ENCODE data around the gene SYT10. TPM values are rescaled to one million over a fixed set of nuclear protein-coding genes. Genes with fewer than 3 reads are reported as not detected.
"Not testable (repeated sequence)": the region's sequence is repeated elsewhere in the genome, so short reads cannot be mapped to it uniquely, and the experiment has no call there.

SYT10 gene
- total RNA-seq, 2 donors from 2014 or later, result not detected

DNA sequence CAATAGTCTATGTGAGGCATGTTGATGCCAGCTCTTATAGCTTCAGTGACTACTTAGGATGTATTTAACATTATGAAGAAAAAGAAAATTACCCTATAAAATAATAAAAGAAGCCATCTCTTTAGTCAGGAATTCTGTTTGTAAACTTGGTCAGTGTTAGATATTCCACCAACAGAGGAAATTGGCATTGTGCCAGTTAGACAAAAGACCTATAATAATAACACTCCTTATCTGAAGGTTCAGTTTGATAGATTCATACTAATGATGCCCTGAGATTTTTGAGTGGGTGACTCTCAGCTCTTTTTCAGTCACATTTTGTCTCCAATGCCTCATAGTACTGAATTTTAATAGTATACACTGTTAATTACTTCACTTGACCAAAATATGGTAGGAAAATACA, 6.6 kb downstream of the SYT10 start:
- peaks cover 7% of the 10 kb centered on the region for H3K27me3 Mint-ChIP-seq
- H3K4me3 Mint-ChIP-seq, result no peak overlapping the region
- no peaks in the 10 kb centered on the region for H3K4me1 Mint-ChIP-seq
- no peak overlapping the region for H3K27ac Mint-ChIP-seq
- no peaks in the 10 kb centered on the region for H3K36me3 Mint-ChIP-seq (ENCODE audit: low read depth)
- DNase-seq (no peak), ATAC-seq (no peak)
- H3K9me3 ChIP-seq (ENCODE audit: control insufficient read depth, low read length, poor library complexity, severe bottlenecking), result no peaks in the 10 kb centered on the region

DNA sequence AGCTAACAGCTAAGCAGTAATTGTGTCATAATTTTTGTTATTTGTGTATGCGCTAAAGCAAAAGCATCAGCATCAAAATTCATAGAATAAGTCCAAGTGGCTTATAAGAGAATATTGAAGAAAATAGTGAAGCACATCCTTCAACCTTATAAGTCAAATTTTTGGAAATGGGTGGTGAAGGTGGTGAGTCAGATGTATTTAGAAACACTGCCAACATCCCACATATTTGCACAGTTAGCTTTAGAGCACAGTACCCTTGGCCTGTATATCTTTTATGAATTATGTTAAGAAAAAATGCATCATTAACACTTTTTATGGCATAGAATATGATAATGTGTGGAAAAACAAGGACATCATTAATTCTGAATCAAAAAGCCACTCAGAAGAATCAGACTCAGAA, 8.0 kb downstream of the SYT10 start:
- Mint-ChIP-seq H3K36me3 (ENCODE audit: low read depth) (no peaks in the 10 kb centered on the region), H3K4me3 (no peak overlapping the region), H3K27ac (no peak overlapping the region), H3K4me1 (no peaks in the 10 kb centered on the region), H3K27me3 (no peaks in the 10 kb centered on the region)
- no peak for DNase-seq
- H3K9me3 ChIP-seq (ENCODE audit: control insufficient read depth, low read length, poor library complexity, severe bottlenecking), result no peaks in the 10 kb centered on the region
- no peak for ATAC-seq

DNA sequence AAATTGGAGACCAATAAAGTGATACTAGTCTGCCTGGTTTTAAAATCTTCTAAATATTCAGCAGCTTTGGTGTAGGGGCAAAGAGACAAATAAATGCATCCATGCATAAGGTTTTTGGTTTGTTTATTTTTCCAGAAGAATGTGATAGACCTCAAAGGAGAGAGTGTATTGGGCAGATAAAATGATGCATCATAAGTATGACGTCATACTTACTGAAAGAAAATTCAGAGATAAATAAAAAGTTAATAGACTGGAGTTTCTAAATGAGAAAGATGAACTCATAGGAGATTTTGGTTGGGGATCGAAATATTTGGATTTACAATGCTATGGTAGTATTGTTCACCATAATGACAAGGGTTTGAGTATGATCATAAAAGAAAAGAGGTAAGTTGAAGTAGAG, 10.2 kb downstream of the SYT10 start:
- no peaks in the 10 kb centered on the region for H3K36me3 Mint-ChIP-seq (ENCODE audit: low read depth)
- no peak overlapping the region for H3K4me3 Mint-ChIP-seq
- H3K9me3 ChIP-seq (ENCODE audit: control insufficient read depth, low read length, poor library complexity, severe bottlenecking), result no peaks in the 10 kb centered on the region
- no peaks in the 10 kb centered on the region for H3K4me1 Mint-ChIP-seq
- H3K27me3 Mint-ChIP-seq, result no peaks in the 10 kb centered on the region
- ATAC-seq, result no peak
- DNase-seq, result no peak
- no peak overlapping the region for H3K27ac Mint-ChIP-seq

DNA sequence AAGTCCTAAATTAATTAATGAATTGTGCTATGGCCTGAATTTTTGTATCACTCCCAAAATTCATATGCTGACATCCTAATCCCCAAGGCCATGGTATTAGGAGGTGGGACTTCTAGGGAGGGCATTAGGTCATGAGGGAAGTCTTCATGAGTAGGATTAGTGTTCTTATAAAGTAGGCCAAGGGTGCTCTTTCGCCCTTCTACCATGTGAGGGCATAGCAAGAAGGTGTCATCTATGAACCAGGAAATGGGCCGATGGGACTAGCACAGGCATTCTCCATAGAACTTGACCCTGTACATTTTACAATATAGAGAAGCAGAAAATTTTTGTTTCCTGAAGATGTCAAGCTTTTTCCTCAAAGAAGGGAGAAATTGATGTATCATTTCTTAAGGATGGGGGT, 12.5 kb downstream of the SYT10 start:
- no peak overlapping the region for H3K27ac Mint-ChIP-seq
- ATAC-seq, result no peak
- H3K4me1 Mint-ChIP-seq, result no peaks in the 10 kb centered on the region
- H3K4me3 Mint-ChIP-seq, result no peak overlapping the region
- no peaks in the 10 kb centered on the region for H3K36me3 Mint-ChIP-seq (ENCODE audit: low read depth)
- no peak for DNase-seq
- H3K9me3 ChIP-seq (ENCODE audit: control insufficient read depth, low read length, poor library complexity, severe bottlenecking), result no peaks in the 10 kb centered on the region
- no peaks in the 10 kb centered on the region for H3K27me3 Mint-ChIP-seq

DNA sequence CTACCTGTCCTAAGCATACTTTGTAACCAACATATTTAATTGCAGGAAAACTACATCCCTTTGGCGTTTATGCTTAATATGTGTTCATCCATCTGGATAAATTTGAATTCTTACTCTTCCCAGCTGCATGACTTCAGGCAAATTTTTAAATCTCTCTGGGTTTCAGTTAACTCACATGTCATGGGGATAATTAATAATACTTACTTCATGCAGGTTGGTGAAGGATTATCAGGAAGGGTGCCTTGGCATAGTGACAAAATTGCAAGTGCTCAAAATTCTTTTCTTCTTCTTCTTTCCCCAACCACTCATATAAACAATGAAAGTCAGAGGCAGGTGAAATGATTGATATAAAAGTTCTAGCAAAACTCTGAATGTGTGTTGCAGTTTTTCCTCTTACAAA, 15.9 kb downstream of the SYT10 start:
- no peaks in the 10 kb centered on the region for H3K9me3 ChIP-seq (ENCODE audit: control insufficient read depth, low read length, poor library complexity, severe bottlenecking)
- no peak for DNase-seq
- no peaks in the 10 kb centered on the region for H3K27me3 Mint-ChIP-seq
- H3K36me3 Mint-ChIP-seq (ENCODE audit: low read depth), result no peaks in the 10 kb centered on the region
- no peak for ATAC-seq
- H3K4me3 Mint-ChIP-seq, result no peak overlapping the region
- no peaks in the 10 kb centered on the region for H3K4me1 Mint-ChIP-seq
- H3K27ac Mint-ChIP-seq, result no peak overlapping the region

DNA sequence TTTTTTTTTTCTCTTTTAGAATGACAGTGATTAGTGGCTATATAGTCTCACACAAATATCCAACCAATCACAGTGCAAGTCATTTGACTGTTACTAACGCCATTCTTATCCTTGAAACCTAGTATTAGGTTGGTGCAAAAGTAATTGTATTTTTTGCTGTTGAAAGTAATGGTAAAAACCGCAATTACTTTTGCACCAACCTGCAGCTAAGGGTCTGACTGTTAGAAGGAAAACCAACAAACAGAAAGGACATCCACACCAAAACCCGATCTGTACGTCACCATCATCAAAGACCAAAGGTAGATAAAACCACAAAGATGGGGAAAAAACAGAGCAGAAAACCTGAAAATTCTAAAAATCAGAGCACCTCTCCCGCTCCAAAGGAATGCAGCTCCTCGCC, 27.2 kb downstream of the SYT10 start:
- not testable (repeated sequence) for ATAC-seq, H3K27ac Mint-ChIP-seq

DNA sequence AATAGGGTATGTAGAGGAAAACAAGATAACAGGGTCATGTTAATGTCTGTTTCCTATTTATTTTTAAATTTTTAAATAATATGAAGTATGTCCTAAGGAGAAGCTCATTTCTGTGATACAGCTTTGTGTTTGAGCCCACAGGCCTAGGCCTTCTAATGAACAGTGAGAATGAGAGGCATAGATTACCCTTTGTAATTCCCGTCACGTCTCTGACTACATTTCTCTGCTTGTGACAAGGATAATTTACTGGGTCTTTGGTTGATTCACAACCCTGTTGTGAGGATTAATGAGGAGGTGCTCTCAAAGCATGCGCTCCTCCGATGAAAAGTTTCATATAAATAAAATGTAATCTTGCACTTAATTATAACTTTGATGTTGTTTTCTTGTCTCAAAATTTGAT, 56.1 kb downstream of the SYT10 start:
- Mint-ChIP-seq H3K27ac (no peak overlapping the region), H3K27me3 (no peaks in the 10 kb centered on the region), H3K36me3 (ENCODE audit: low read depth) (no peaks in the 10 kb centered on the region), H3K4me3 (no peak overlapping the region), H3K4me1 (no peaks in the 10 kb centered on the region)
- ATAC-seq, result no peak
- no peaks in the 10 kb centered on the region for H3K9me3 ChIP-seq (ENCODE audit: control insufficient read depth, low read length, poor library complexity, severe bottlenecking)
- DNase-seq, result no peak

More for the DNA sequence above, 27.2 kb downstream of the SYT10 start:
- not testable (repeated sequence) for DNase-seq; H3K4me3 Mint-ChIP-seq; H3K27me3 Mint-ChIP-seq; H3K36me3 Mint-ChIP-seq (ENCODE audit: low read depth); H3K4me1 Mint-ChIP-seq; H3K9me3 ChIP-seq (ENCODE audit: control insufficient read depth, low read length, poor library complexity, severe bottlenecking)

DNA sequence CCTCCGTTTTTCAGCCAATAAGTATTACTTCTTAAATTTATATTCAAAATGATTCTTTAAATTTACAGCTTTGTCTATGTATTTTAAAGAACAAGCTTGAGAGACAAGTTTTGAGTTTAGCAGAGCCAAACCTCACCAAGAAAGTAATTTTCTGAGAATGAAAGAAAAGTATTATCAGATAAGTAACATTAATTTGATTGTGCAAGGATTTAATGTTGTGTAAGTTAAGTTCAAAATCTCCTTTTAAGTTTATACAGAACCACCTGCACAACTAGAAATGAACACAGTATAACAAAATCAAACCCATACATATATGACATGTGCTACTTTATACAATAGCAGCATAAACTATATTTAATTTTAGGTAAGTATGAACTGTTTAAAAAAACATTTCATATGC, 63.5 kb downstream of the SYT10 start:
- no peaks in the 10 kb centered on the region for H3K36me3 Mint-ChIP-seq (ENCODE audit: low read depth)
- H3K4me3 Mint-ChIP-seq, result no peak overlapping the region
- H3K27ac Mint-ChIP-seq, result no peak overlapping the region
- H3K27me3 Mint-ChIP-seq, result no peaks in the 10 kb centered on the region
- no peaks in the 10 kb centered on the region for H3K9me3 ChIP-seq (ENCODE audit: control insufficient read depth, low read length, poor library complexity, severe bottlenecking)
- DNase-seq (no peak), ATAC-seq (no peak)
- no peaks in the 10 kb centered on the region for H3K4me1 Mint-ChIP-seq

DNA sequence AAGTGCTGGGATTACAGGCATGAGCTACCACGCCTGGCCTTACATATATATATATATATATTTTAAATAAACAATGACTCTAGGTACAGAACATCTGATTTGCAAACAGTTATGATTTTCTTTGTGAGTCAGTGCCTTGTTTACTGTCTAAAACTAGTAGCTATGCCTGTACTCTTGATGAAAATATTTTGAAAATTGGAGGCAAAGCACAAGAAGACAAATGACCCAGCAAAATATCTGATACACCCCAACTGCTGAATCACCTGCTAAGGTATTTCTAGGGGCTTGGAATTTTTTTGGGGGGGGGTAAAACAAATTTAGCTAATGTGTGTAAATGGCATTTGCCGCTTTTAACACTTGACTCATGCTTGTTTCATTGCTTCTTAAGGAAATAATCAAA, 69.3 kb downstream of the SYT10 start:
- Mint-ChIP-seq H3K4me3 (no peak overlapping the region), H3K36me3 (ENCODE audit: low read depth) (no peaks in the 10 kb centered on the region), H3K27ac (no peak overlapping the region), H3K4me1 (no peaks in the 10 kb centered on the region), H3K27me3 (no peaks in the 10 kb centered on the region)
- no peak for ATAC-seq
- no peaks in the 10 kb centered on the region for H3K9me3 ChIP-seq (ENCODE audit: control insufficient read depth, low read length, poor library complexity, severe bottlenecking)
- no peak for DNase-seq

DNA sequence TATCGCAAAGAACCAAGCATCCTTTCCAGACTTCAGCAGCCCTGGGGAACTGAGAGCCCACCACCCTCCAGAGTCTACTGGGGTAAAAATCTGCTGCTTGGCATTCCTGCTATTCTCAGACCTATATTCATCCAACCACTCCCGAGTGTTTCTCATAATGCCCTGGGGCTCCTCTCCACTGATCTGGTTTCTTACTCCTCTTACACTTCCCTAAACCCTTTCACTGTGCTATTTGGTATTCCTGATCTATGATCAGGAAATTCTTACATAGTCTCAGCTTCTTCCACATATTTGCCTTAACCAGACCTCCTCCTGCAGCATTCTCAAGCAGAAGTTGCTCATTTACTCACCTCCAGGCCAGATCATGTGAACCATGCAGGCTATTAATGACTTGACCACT, 82.4 kb downstream of the SYT10 start:
- Mint-ChIP-seq H3K36me3 (ENCODE audit: low read depth) (no peaks in the 10 kb centered on the region), H3K4me3 (no peak overlapping the region), H3K27ac (no peak overlapping the region), H3K27me3 (no peaks in the 10 kb centered on the region), H3K4me1 (no peaks in the 10 kb centered on the region)
- no peak for DNase-seq
- H3K9me3 ChIP-seq (ENCODE audit: control insufficient read depth, low read length, poor library complexity, severe bottlenecking), result no peaks in the 10 kb centered on the region
- no peak for ATAC-seq

DNA sequence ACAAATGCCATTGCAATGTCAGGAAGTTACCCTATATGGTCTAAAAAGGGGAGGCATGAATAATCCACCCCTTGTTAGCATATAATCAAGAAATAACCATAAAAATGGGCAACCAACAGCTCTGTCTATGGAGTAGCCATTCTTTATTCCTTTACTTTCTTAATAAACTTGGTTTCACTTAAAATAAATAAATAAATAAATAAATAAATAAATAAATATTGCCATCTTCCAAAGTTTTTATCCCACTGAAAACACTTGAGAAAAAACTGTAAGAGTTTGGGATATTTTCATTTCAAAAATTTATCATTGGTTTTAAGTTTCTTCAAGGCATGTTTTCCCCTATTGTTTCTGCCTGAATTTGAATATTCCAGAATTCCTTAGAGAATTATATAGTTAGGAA, 89.8 kb downstream of the SYT10 start:
- Mint-ChIP-seq H3K4me3 (no peak overlapping the region), H3K27me3 (no peaks in the 10 kb centered on the region), H3K4me1 (no peaks in the 10 kb centered on the region), H3K36me3 (ENCODE audit: low read depth) (no peaks in the 10 kb centered on the region), H3K27ac (no peak overlapping the region)
- DNase-seq (no peak), ATAC-seq (no peak)
- no peaks in the 10 kb centered on the region for H3K9me3 ChIP-seq (ENCODE audit: control insufficient read depth, low read length, poor library complexity, severe bottlenecking)

DNA sequence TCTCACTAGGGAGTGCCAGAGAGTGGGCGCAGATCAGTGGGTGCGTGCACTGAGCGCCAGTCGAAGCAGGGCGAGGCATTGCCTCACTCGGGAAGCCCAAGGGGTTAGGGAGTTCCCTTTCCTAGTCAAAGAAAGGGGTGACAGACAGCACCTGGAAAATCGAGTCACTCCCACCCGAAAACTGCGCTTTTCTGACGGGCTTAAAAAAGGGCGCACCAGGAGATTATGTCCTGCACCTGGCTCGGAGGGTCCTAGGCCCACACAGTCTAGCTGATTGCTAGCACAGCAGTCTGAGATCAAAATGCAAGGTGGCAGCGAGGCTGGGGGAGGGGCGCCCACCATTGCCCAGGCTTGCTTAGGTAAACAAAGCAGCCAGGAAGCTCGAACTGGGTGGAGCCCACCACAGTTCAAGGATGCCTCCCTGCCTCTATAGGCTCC, 107.6 kb downstream of the SYT10 start:
- not testable (repeated sequence) for ATAC-seq; DNase-seq; H3K4me3 Mint-ChIP-seq; H3K4me1 Mint-ChIP-seq; H3K36me3 Mint-ChIP-seq (ENCODE audit: low read depth); H3K27ac Mint-ChIP-seq; H3K9me3 ChIP-seq (ENCODE audit: control insufficient read depth, low read length, poor library complexity, severe bottlenecking); H3K27me3 Mint-ChIP-seq

DNA sequence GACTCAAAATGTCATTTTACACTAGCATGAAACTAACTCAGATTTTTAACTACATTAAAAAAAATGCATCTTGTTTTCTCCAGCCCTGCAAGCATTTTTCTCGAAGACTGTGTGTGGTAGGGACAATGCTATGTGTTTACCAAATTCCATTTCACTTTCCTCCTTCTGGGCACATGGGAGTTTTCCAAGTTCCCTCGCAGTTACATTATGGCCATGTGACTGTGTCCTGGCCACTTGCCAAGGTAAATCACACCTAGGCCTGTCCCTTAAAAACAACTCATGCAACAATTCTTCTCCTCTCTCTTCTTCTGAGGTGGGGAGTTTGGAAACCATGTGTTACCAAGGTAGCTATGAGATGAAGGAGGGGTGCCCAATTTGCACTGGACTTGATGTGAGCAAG, 108.7 kb downstream of the SYT10 start:
- H3K4me1 Mint-ChIP-seq, result no peaks in the 10 kb centered on the region
- ATAC-seq (no peak), DNase-seq (no peak)
- no peaks in the 10 kb centered on the region for H3K36me3 Mint-ChIP-seq (ENCODE audit: low read depth)
- no peak overlapping the region for H3K27ac Mint-ChIP-seq
- no peak overlapping the region for H3K4me3 Mint-ChIP-seq
- no peaks in the 10 kb centered on the region for H3K9me3 ChIP-seq (ENCODE audit: control insufficient read depth, low read length, poor library complexity, severe bottlenecking)
- H3K27me3 Mint-ChIP-seq, result no peaks in the 10 kb centered on the region

Data from T-helper 17 cell (primary cell).